Measurements from ENCODE around the gene ST3GAL2.

- TF ChIP-seq CTCF (IDR thresholded peaks at IDR 0.05; ENCODE audit: low read length) = no peak
- no peak for TF ChIP-seq EZH2 (optimal IDR thresholded peaks at IDR 0.05; ENCODE audit: low read depth, low read length)
Measured at GRCh38 chr16:70337814-70338213, 101.1 kb downstream of the ST3GAL2 start.

Measured in MM.1S (cell line).